Measurements from ENCODE around the gene RECQL5.
"Not testable (repeated sequence)": the region's sequence is repeated elsewhere in the genome, so short reads cannot be mapped to it uniquely, and the experiment has no call there.

The RECQL5 gene

DNA sequence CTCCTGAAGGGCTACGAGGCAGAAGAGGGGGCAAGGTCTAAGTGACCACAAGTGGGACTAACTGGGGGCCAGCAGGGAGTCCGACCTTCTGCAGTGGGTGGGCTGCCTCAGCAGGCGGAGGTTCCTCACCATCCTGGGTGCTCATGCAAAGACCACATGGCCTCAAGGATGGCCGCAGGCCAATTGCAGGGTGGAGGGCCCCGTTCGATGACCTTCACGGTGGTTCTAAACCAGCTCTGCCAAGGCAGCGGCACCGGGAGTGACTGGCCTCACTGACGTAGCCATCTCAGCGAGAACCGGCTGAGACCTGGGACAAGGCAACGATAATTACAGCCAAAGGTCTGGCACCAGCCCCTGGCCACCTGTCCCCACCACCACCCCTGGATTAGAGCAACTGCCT is 28.1 kb downstream of the RECQL5 start:
- H3K27ac ChIP-seq (ENCODE audit: low read length): no peak overlapping the region
- H3K79me2 ChIP-seq (ENCODE audit: insufficient read depth, low read length): no peaks in the 10 kb centered on the region
- no peak overlapping the region for H3K9ac ChIP-seq (ENCODE audit: low read depth, low read length)
- H4K20me1 ChIP-seq (ENCODE audit: insufficient read depth, low read length): peaks cover 9% of the 10 kb centered on the region
- no peak overlapping the region for H3K4me3 ChIP-seq (ENCODE audit: low read depth in 1 of 2, low read length in 2 of 2)
- peaks cover 5% of the 10 kb centered on the region; the same call in 1 of the 2 replicates for H3K36me3 ChIP-seq (ENCODE audit: insufficient read depth, low read length)
- ATAC-seq (ENCODE audit: insufficient read depth, low read depth) (no peak), DNase-seq (no peak)
- no peak overlapping the region for H2AFZ ChIP-seq (ENCODE audit: low read depth, low read length)
- H3K4me2 ChIP-seq (ENCODE audit: insufficient read depth, low read length): no peak overlapping the region
- no peak for TF ChIP-seq EZH2 (IDR thresholded peaks at IDR 0.05; ENCODE audit: borderline replicate concordance, low read depth, low read length, severe bottlenecking)
- TF ChIP-seq, protein P1, sequence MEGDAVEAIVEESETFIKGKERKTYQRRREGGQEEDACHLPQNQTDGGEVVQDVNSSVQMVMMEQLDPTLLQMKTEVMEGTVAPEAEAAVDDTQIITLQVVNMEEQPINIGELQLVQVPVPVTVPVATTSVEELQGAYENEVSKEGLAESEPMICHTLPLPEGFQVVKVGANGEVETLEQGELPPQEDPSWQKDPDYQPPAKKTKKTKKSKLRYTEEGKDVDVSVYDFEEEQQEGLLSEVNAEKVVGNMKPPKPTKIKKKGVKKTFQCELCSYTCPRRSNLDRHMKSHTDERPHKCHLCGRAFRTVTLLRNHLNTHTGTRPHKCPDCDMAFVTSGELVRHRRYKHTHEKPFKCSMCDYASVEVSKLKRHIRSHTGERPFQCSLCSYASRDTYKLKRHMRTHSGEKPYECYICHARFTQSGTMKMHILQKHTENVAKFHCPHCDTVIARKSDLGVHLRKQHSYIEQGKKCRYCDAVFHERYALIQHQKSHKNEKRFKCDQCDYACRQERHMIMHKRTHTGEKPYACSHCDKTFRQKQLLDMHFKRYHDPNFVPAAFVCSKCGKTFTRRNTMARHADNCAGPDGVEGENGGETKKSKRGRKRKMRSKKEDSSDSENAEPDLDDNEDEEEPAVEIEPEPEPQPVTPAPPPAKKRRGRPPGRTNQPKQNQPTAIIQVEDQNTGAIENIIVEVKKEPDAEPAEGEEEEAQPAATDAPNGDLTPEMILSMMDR (IDR thresholded peaks at IDR 0.05; ENCODE audit: borderline replicate concordance, extremely low read depth, low read length, poor library complexity, severe bottlenecking): no peak
- H3K4me1 ChIP-seq (ENCODE audit: insufficient read depth, low read length): peaks cover 4% of the 10 kb centered on the region; the same call in 1 of the 2 replicates
- H3K27me3 ChIP-seq (ENCODE audit: insufficient read depth, low read length, poor library complexity): no peaks in the 10 kb centered on the region
- H3K9me3 ChIP-seq (ENCODE audit: insufficient read depth, low read length, severe bottlenecking): no peaks in the 10 kb centered on the region

DNA sequence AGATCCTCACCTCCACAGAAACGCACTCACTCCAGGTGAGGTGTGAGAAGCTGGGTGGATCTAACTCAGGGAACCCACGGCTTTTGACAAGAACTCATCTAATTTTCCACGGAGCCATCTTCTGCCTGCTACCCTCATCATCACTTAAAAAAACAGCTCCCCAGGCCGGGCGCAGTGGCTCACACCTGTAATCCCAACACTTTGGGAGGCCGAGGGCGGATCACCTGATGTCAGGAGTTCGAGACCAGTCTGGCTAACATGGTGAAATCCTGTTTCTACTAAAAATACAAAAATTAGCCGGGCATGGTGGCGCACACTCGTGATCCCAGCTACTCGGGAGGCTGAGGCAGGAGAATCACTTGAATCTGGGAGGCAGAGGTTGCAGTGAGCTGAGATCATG is 28.9 kb downstream of the RECQL5 start:
- H4K20me1 ChIP-seq (ENCODE audit: insufficient read depth, low read length): peaks cover 16% of the 10 kb centered on the region
- H3K27ac ChIP-seq (ENCODE audit: low read length): not testable (repeated sequence)

DNA sequence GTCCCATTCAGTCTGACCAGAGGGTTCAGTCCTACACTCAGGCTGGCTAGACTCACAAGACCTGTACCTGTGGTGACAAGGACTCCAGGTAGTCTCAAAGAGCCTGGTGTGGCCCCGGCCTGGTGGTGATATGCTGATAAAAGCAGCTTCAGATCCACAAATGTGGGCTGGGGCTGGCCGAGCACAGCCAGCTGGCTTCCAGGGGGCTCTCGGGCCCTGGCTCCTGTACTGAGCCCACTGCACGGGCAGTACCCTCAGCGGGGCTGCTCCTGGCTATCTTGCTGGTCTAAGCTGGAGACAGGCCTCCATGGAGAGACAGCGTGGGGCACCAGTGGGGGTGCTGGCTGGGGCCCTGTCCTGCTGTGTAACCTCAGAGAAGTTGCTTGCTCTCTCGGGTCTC is 29.4 kb downstream of the RECQL5 start:
- H3K36me3 ChIP-seq (ENCODE audit: insufficient read depth, low read length): peaks cover 5% of the 10 kb centered on the region; the same call in 1 of the 2 replicates
- ATAC-seq (ENCODE audit: insufficient read depth, low read depth) (no peak), DNase-seq (no peak)
- H3K4me2 ChIP-seq (ENCODE audit: insufficient read depth, low read length): no peak overlapping the region
- peaks cover 12% of the 10 kb centered on the region for H3K4me1 ChIP-seq (ENCODE audit: insufficient read depth, low read length)
- no peaks in the 10 kb centered on the region for H3K79me2 ChIP-seq (ENCODE audit: insufficient read depth, low read length)
- TF ChIP-seq, protein P1 (IDR thresholded peaks at IDR 0.05; ENCODE audit: borderline replicate concordance, extremely low read depth, low read length, poor library complexity, severe bottlenecking): no peak
- no peak for TF ChIP-seq EZH2 (IDR thresholded peaks at IDR 0.05; ENCODE audit: borderline replicate concordance, low read depth, low read length, severe bottlenecking)
- H3K27ac ChIP-seq (ENCODE audit: low read length): no peak overlapping the region
- no peaks in the 10 kb centered on the region for H3K27me3 ChIP-seq (ENCODE audit: insufficient read depth, low read length, poor library complexity)
- no peak overlapping the region for H2AFZ ChIP-seq (ENCODE audit: low read depth, low read length)
- H3K4me3 ChIP-seq (ENCODE audit: low read depth in 1 of 2, low read length in 2 of 2): no peak overlapping the region
- no peak overlapping the region for H3K9ac ChIP-seq (ENCODE audit: low read depth, low read length)
- H4K20me1 ChIP-seq (ENCODE audit: insufficient read depth, low read length): peaks cover 20% of the 10 kb centered on the region
- no peaks in the 10 kb centered on the region for H3K9me3 ChIP-seq (ENCODE audit: insufficient read depth, low read length, severe bottlenecking)

More for the DNA sequence above, 28.9 kb downstream of the RECQL5 start:
- H3K27me3 ChIP-seq (ENCODE audit: insufficient read depth, low read length, poor library complexity); H3K4me2 ChIP-seq (ENCODE audit: insufficient read depth, low read length); H3K4me3 ChIP-seq (ENCODE audit: low read depth in 1 of 2, low read length in 2 of 2); DNase-seq; H3K36me3 ChIP-seq (ENCODE audit: insufficient read depth, low read length); H3K9me3 ChIP-seq (ENCODE audit: insufficient read depth, low read length, severe bottlenecking); H3K79me2 ChIP-seq (ENCODE audit: insufficient read depth, low read length); H2AFZ ChIP-seq (ENCODE audit: low read depth, low read length); H3K9ac ChIP-seq (ENCODE audit: low read depth, low read length); ATAC-seq (ENCODE audit: insufficient read depth, low read depth): not testable (repeated sequence)
- H3K4me1 ChIP-seq (ENCODE audit: insufficient read depth, low read length): peaks cover 11% of the 10 kb centered on the region

DNA sequence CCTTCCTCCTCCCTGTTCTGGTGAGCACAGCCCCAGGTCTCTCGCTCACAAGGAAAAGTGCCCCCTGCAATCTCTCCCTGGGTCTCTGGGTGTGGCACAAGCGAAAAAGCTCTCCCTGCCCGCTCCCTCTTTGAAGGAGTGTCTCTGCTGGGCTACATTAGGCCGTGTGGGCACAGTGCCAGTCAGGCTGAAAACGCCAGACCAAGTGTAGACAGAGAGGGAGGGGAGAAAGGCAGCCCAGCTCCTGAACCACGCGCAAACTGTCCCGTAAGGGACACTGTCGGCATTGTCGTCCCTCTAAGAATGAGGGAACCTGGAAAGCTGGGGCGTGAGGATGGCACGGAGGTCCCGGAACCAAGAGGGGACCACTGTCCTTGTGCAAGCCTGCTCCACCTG is 29.8 kb downstream of the RECQL5 start:
- no peaks in the 10 kb centered on the region for H3K27me3 ChIP-seq (ENCODE audit: insufficient read depth, low read length, poor library complexity)
- H2AFZ ChIP-seq (ENCODE audit: low read depth, low read length): no peak overlapping the region
- TF ChIP-seq EZH2 (IDR thresholded peaks at IDR 0.05; ENCODE audit: borderline replicate concordance, low read depth, low read length, severe bottlenecking): no peak
- TF ChIP-seq, protein P1 (IDR thresholded peaks at IDR 0.05; ENCODE audit: borderline replicate concordance, extremely low read depth, low read length, poor library complexity, severe bottlenecking): no peak
- no peak for DNase-seq
- peaks cover 6% of the 10 kb centered on the region for H3K36me3 ChIP-seq (ENCODE audit: insufficient read depth, low read length)
- no peak overlapping the region for H3K27ac ChIP-seq (ENCODE audit: low read length)
- H3K79me2 ChIP-seq (ENCODE audit: insufficient read depth, low read length): no peaks in the 10 kb centered on the region
- no peak for ATAC-seq (ENCODE audit: insufficient read depth, low read depth)
- peaks cover 22% of the 10 kb centered on the region for H4K20me1 ChIP-seq (ENCODE audit: insufficient read depth, low read length)
- no peak overlapping the region for H3K4me2 ChIP-seq (ENCODE audit: insufficient read depth, low read length)
- no peak overlapping the region for H3K4me3 ChIP-seq (ENCODE audit: low read depth in 1 of 2, low read length in 2 of 2)
- H3K9me3 ChIP-seq (ENCODE audit: insufficient read depth, low read length, severe bottlenecking): no peaks in the 10 kb centered on the region
- no peak overlapping the region for H3K9ac ChIP-seq (ENCODE audit: low read depth, low read length)
- H3K4me1 ChIP-seq (ENCODE audit: insufficient read depth, low read length): peaks cover 12% of the 10 kb centered on the region
